GOT3 (cell line): ENCODE results near the gene TRAM2.

Source experiments
- DNase-seq: peaks from one replicate; lab custom pipeline; 2025; ENCODE audit warnings: mixed read lengths; lab: John Stamatoyannopoulos, UW

TRAM2 gene

GRCh38 chr6:52595000-52595795, 18.3 kb upstream of the TRAM2 start:
- DNase-seq: no peak

DNA sequence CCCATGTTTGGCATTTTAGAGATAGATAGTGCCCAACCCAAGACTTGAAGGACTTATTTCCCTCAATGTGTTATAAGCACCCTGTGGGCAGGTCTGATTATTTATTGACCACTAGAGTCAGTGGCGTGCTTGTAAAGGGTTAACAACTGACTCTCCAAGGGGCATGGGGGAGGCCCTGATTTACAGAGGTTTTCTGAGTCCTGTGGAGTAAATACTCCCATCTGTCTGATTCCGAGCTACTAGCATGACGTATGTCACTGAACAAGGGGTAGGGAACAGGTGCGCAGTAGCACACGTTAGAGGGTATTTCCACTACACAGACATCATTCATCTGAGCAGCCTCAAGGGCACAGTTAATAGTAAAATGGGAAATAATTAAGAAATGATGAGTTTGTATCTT, 17.4 kb upstream of the TRAM2 start:
- DNase-seq: no peak

DNA sequence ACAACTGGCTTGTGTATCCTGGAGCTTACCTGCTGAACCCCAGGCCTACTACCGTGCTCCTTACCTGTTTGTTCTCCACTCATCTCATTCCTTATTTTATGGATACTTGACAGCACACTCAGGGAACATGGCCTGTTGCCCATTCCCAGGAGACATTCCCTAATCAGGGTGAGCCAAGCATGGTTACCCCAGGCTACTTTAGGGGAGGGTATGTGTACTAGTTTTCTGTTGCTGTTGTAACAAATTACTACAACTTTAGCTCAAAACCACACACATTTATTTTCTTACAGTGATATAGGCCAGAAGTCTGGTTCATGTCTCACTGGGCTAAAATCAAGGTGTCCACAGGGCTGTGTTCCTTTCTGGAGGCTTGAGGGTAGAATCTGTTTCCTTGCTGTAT, 15.0 kb upstream of the TRAM2 start:
- no peak for DNase-seq

GRCh38 chr6:52590152-52590891, 13.5 kb upstream of the TRAM2 start:
- DNase-seq: no peak

DNA sequence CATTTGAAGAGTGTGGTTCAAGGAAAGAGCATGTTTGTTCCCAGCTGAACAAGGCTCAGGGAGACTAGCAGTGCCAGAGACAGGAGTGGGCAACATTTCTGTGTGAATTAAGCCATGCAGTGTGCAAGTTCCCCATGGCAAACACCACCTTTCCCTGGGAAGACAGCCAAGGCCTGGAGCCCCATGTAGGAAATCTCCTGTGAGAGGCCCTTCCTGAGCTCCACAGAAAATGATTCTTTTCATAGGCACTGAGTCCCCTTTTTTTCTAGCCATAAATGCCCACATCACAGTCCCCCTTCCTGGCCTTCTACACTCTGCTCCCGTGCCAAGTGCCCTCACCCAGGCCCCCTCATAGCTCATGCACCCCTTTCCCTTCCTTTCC, 11.8 kb upstream of the TRAM2 start:
- DNase-seq: no peak

DNA sequence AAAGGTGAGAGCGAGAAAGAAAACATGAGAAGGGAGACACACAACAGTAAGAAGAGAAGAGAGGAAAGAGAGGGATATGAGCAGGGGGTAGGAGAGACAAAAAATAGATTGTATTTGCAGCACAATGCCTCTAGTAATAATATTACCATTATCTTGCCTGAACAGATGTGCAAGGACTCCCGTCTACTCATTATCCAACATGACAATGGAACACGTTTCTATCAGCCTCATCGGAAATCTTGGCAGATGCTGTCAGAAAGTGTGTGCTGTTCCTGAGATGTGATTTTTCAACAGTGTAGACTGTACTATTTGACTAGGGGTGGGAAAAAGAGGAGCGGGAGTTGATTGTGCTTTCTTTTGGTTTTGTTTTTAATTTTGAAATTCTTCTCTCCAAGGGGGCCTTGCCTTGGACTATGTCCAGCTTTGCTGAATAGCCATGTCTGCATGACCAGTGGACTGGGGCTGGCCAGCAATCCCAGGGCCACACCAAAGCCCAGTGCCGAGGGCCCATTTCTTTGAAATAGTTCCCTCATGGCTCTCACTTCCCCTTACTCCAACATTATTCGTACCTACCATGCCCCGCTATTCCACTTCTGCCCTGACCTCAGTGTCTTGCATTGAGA, 11.3 kb upstream of the TRAM2 start:
- no peak for DNase-seq

DNA sequence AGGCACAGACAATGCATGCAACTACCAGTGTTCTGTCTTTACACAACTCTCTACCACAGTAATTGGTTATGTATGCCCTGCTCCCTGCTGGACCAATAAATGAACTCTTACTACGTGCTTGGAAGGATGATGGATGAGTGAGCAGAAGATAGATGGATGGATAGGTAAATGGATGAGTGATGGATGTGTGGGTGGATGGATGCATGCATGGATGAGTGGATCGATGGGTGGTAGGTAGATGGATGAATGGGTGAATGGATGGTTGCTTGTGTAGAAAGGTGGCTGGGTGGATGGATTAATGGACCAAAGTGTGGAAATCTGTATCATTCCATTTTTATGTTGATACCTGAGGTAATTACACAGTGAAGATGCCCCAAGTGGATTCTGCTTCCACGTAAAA, 10.1 kb upstream of the TRAM2 start:
- no peak for DNase-seq

GRCh38 chr6:52584203-52584602, 7.3 kb upstream of the TRAM2 start:
- no peak for DNase-seq

GRCh38 chr6:52582996-52583395, 6.1 kb upstream of the TRAM2 start:
- no peak for DNase-seq

GRCh38 chr6:52582446-52582845, 5.6 kb upstream of the TRAM2 start:
- no peak for DNase-seq

- no peak for DNase-seq
These were observed 4.0 kb upstream of the TRAM2 start for GRCh38 chr6:52580905-52581304.

- no peak for DNase-seq
These were observed 2.3 kb upstream of the TRAM2 start for GRCh38 chr6:52579006-52579660.

DNA sequence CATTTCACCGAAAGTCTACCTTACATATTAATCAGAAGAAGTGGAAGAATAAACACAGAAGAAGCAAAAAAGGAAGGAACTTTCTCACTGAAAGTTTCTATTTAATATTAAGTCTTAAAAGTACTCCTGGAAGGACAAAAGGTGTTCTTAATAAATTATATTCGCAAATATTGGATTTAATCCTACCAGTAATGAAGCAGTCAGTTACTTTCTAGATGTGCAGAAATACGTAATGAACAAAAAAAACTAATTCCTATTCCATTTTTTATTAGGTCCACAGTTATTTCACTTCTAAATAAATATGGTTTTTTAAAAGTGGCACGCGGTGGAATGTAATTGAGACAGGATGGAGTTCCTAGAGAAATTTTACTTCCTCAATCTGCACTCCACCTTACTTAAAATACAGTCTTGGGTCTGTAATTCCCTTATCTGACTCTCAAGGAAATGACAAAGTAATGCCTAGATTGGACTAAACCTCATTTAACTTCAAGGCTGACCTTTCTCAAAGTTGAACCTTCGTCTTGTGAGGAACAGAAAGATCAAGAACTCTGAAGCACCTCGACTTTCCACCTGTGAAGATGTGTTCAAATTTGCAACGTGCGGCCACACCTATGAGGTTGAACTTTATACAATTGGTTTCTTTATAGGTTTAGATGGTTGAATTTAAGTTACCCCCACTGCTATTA, 1.1 kb upstream of the TRAM2 start:
- no peak for DNase-seq

DNA sequence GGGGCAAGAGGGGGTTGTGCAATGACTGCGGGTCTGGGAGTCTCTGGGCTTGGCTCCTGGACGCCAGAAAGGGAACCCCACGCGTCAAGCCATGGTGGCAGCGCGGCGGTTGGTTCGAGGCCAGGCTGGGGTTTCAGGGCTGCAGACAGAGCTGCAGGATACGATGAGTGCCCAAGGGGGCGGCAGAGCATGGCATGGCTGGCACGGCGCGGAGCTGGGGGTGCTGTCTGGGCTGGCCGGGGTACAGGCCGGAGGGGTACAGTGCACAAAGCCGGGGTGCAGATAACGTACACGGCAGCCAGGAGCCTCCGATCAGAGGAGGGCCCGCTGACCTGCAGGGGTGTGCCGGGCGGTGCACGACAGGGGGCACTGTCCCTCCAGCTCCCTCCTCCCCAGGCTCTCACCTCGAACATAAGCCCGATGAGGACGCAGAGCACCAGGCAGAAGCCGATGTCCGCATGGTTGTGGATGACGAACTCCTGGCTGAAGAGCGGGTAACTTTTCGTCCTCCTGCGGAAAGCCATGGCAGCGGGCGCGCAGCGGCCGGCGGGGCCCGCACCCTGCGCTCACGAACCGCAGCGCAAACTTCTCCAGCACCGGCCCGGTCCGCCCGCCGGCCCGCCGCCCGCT, 353 bp downstream of the TRAM2 start:
- DNase-seq: no peak

GRCh38 chr6:52576054-52576391, 837 bp downstream of the TRAM2 start:
- DNase-seq: no peak

DNA sequence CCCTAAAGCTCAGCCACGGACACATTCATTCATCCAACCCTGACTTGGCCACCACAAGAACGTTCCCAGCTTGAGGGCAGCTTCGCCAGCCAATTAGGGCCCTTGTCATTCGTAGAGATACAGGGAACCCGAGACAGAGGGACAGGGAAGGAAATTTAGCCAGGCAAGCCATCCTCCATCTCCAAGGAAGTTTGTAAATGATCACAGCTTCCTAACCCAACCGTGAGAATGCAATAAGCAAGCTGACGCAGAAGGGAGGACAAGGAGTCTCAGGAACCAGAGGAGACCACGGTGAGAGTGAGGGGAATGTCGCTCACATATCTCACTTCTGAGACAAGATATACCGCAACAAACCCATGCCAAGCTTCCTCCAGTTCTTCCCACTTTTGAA, 1.4 kb downstream of the TRAM2 start:
- DNase-seq: no peak

GRCh38 chr6:52574709-52575501, 2.0 kb downstream of the TRAM2 start:
- DNase-seq: no peak

DNA sequence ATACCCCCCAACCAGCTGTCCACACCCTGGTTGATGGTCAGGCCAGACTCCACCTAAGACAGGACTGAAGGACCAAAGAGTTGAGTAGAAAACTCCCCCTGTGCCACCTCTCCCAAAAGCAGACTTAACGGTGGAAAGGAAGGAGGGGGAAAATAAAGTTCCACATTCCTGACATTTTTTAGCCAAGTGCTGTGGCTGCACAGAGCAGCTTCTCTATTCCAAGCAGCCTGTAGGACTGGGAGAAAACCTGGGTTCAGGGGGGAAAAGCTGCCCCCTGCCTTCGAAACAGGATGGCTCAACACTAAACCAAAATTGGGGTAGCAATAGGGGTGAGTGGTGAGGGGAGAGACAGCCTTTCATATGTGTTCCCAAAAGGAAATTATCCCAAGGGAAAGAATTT, 3.6 kb downstream of the TRAM2 start:
- DNase-seq: no peak

DNA sequence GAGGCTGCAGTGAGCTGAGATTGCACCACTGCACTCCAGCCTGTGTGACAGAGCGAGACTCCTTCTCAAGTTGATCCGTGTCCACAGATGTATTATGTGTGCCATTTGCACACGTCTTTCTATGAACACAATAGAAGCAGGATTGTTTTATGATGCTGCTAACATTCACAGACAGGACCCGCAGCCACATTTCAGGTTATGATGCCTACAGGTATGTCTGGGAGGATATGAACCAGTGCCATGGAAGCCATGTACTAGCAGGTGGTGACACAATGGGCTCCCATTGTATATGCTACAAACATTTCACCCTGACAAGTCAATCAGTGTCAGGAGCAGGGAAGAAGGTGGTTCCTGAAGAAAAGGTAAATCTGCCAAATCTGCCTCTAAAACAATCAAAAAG, 4.3 kb downstream of the TRAM2 start:
- DNase-seq: no peak

DNA sequence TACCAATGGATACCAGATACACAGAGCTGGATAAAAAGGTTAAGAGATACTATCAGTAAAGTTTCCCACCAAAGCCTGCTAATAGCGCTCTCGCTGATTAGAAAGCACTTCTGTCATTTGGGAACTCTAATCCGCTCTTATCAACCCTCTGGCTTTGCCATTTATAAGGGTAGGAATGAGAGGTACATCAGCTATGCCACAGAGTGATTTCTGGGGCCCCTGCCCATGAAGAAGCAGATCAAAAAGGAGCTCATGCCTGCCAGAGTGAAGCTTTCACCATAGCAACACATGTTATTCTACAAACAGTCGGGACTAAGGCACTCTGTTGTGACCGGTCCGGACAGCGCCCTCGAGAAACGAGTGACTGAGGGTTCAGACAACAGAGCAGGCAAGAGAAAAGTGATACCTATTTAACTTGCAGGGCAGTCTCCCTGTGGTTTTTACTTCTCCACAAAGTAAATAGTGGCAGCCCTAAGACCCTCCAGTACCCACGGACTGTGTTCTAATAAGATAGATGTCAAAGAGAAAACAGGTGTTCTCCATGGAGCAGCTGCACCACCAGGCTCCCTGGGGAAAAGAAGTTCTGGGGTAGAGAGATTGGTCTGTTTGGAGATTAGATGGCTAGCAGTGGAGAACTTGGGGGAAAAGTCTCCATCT, 5.6 kb downstream of the TRAM2 start:
- DNase-seq: no peak
